ENCODE data around the gene DDX59.
A peak's percentile ranks its signal among the peaks of the same experiment; 100 is the strongest.

Gene DDX59

DNA sequence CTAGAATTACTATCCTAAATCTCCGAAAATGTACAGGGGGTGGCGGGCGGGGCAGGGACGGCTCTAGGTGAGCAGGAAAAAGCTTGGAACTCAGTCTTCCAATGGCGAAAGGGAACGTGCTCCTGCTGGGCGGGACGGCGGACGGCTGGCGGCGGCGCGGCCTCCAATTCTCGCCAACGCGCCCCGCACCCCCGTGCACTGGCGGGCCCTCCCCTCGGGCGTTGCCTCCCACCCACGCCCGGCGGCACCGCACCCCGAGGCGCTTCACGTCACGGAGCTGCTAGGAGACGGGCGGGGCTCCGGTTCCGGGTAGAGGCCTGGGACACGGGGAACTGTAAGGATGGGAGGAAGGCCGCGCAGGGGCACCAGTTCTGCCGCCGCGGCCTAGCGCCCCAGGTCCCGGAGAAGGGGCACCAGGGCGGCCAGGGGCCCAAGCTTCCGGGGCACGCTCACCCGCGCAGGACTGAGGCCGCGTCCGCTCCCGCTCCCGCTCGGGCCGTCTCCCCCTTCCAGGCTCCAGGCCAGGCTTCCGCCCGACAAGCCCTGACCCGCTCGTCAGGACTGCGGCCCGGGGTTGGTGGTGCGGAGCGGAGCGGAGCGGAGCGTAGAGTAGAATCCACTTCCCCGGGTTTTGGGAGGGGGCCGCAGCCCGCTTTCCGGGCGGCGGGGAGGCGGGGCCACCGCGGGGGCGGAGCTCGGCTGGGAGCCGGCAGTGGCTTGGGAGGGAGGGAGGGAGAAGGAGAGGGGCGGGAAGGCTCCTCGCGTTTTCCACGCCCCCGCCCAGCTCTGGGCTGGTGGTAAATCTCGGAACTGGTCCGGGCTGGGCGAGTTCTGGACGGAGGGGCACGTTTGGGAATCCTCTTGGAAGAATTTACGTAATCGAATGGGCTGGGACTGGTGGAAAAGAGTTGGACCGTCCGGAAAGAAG is at the start of gene DDX59:
TSS of gene DDX59 (minus strand) at position 594 of the 928 bp plus-strand sequence. CDS start 3,167 bp downstream, outside the sequence.
- DNase-seq = peak; percentile 97

DNA sequence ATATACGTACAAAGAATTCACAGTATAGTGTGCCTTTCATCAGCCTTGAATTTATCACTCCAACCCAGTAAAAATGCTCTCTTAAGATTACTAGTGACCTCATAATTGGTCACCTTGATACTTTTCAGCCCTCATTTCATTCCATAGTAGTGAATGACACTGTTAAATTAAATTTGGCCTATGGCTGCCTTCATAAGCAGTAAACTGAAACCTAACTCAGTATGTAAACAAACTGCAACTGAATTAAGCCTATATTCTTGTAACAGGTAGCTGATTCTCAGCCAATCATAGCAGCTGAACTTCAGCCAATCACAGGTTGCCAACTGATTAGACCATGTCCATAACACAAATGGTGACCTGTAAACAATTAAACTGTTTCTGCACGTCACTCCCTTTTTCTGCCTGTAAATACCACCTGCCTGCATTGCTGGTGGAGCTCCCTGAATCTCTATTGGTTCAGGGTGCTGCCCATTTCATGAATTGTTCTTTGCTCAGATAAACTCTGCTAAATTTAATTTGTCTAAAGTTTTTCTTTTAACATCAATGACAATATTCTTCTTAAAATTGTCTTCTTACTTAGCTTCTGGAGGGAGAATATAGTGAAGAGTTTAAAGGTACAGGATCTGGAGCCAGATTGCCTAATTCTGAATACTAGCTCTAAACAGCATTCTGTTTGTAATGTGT is 44.9 kb upstream of the DDX59 start:
- peak in 1 of 2 experiments; percentile 15 for DNase-seq

DNA sequence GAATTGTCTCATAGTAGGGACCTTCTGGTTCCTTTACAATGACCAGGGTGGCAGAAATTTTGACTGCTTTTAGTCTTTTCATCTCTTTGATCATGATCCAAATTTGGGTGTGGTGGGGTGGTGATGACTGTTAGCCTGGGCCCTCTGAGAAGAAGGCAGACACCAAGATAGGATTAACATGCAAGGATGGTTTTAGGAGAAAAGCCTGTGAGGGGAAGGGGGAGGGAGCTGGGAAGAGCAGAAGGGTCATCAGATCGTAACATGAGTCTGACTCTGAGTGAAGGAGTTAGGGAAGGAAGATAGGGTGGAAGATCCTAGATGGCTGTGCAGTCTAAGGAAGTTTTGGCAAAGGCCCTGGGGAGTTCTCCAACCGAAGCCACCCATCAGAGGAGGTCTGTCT is 40.5 kb upstream of the DDX59 start:
- no peak for DNase-seq

DNA sequence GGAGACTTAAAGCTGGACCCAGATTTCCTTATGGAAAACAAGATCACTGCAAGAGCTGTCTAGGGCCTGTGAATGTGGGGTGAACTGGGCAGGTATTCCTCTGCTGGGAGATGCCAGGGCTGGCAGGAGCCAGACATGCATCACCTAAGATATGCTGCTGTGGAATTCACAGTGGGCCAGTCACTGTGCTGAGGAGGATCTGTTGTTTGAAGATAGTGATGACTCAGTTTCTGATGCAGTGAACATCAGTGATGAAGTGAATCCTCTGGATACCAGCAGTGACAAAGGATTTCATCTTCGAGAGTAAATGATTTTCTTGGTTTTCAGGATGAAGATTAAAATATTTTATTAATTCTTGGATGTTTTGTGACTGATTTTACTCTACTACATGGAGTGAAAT is 39.1 kb upstream of the DDX59 start:
- no peak for DNase-seq

DNA sequence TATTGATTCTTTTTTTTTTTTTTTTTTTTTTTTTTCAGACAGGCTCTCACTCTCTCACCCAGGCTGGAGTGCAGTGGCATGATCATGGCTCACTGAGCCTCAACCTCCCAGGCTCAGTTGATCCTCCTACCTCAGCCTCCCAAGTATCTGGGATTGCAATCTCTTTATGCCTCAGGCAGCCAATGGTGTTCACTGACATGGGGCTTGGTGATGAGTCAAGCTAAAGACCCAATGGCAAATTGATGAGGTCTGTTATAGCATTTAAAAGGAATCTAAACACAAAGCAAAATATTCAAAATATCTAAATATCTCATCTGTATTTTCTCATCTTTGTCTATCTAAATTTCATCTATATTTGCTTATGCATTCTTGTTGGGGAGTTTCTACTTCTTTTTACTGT is 38.5 kb upstream of the DDX59 start:
- no peak for DNase-seq

DNA sequence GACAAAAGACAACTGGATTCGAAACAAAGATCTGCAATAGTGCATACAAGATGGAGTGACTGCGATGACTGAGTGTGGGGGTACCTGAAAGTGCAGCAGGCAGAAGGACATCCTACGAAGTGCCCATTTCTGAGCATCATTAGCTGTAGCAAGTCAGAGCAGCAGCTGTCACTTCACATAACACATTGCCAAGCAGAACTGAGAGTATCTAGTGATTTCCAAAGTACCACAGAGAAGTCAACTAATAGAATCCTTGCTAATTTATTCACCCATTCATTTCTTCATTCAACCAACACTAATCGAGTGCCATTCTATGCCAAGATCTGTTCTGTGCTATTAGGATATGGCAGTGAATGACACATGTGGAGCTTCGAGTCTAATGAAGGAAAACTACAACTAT is 37.4 kb upstream of the DDX59 start:
- no peak for DNase-seq

DNA sequence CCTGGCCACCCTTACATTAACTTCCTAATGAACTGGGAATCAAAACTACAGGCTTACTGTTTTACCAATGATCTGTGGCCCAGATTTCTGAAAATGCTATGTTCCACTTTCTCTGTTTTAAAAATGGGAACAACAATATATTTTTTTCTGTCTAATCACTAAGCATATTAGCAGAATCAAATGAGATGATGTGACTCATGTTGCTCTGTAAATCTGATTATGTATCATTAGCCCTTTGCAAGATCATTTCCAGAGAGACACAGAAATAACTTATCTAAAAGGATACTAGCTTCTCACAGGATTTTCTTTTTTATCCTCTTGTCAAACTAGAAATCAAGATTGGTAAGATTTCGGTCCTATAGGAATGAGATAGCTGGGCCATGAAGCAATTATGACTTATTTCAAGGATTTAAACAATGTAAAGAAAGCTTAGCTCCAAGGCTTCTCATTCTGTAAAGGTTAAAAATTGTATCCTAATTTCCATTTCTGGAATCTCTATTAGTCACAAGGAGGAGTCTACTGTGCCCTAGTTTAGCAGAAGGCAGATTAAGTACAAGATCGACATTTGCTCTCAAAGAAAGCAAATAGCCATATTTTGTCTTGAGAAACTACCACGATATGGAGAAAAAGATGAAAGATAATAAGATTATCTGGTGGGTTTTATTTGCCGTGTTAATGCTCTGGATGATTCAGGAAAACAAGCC is 36.6 kb upstream of the DDX59 start:
- DNase-seq = no peak

DNA sequence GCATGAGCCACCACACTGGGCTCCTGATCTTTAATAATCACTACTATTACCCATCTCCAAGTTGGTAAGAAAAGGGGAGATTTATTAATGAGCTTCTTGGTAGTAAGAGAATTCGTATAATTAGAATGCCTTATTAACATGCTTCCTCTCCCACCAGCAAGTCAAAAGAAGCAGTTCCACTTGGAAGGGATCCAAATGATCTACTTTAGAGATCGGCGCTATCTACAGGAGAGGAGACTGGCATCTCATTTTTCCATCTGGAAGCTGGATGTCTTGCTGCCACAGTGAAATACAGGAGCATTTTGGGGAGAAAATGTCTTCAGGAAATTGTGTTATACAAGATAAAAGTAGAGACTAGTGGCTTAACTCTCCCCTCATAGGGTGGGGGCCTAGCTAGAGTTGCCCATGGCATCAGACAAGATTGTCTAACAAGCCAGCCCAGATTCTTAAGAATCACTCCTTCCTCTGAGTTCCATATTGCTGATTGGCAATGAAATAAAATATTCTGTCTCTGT is 35.3 kb upstream of the DDX59 start:
- no peak for DNase-seq

DNA sequence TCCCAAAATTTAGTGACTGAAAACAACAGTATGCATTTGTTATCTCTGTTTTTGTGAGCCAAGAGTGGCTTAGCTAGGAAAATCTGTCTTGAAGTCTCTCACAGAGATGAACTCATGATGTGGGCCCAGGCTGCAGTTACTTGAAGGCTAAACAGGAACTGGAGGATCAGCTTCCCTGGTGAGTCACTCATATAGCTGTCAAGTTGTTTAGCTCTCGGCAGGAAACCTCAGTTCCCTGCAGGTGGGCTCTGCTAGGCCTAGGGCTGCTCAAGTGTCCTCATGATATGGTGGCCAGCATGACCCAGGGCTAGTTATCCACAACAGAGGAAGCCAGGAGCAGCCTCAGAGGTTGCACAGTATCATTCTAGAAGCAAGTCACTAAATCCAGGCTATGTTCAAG is 30.2 kb upstream of the DDX59 start:
- peak in 1 of 2 experiments; percentile 14 for DNase-seq

DNA sequence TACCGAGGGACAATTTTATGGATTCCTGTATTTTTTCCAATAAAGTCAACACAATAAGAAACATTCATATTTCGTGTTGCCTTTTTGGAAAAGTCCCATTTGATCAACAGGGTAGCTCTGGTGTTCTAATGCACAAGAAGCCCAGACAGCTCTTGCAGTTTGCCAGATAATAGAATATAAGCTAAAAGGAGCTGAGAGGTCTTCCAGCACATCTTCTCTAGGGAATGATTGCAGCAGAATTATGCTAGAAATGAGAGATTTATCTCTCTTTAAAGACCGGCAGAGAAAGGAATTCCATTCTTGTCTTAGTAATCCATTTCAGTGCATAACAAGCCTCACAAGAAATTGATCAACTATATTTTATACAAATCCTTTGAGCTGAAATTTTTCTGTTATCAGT is 25.0 kb upstream of the DDX59 start:
- DNase-seq = no peak

DNA sequence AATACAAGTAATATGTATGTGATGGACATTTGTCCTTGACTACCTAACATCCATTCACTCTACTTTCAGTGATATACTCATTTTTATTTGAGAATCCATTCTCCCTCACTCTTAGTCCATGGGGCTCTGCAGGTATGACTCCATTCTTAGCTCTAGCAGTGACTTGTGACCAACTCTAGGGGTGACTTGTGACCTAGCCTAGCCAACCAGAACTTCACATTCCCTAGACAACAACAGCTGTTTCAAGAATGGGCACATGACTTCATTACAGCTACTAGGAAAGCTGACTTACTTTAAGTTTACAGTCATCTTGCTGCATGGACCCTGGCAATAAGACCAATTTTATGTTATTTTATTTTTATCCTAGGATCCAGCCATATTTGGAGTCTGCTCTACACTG is 23.6 kb upstream of the DDX59 start:
- DNase-seq = no peak

DNA sequence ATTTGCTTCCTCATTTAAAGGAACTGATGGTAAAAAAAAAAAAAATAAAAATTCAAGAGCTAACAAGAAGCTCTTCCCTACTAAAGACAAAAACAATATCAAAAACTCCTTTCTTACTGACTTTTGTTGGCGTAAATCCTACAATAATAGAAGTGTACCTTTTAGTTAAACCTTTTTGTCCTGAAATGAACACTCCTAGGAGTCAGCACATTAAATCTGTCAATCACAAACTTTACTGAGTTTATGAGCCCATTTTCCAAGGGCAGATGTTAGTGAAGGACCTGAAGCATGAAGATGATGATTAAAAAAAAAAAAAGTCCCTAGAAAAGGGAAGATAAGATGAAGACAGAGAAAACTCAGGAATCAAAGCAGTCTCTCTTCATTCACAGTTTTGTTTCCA is 22.6 kb upstream of the DDX59 start:
- DNase-seq = no peak

DNA sequence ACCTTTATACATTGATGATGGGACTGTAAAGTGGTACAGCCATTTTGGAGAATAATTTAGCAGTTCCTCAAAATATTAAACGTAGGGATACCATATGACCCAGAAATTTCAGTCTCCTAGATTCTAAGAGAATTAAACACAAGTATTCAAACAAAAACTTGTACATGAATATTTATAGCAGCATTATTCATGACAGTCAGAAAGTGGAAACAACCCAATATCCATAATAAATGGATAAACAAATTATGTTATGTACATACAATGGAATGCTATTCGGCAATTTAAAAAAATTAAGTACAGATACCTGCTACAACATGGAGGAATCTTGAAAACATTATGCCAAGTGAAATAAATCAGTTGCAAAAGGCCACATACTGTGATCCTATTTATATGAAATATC is 16.9 kb upstream of the DDX59 start:
- no peak for DNase-seq

DNA sequence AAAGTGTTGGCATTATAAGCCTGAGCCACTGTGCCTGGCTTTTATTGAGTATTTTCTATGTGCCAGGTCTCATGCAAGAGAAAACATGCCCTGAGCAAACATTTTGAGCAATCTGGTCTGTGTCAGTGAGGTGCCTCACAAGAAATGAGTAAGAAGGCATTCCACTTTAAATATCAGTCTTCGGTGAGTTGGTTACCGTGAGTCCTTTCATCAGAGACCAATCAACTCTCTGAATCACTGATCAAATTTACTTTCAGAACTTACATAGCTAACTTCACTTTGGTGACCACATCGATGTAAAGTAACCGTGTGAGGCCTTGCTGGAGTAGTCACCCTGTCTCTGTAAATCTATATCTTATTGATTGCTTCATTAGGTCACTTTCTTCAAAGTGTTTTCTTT is 14.3 kb upstream of the DDX59 start:
- no peak for DNase-seq

DNA sequence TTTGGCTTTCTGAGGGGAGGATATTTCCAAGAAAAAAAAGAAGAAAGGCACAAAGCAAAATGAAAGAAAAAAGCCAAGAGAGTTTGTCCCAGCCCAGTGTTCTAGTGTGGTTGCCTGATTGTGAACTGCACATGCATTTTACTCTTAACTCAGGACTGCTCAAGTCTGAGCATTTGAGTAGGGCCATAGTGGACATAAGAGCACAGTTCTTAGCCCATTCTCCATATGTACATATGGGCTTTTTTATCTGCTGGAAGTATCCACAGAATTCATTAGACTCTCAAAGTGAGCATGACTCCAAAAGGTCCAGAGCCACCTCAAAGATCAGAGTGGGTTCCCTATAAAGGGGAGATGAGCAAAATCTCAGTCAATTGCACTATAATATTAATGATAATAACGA is 13.6 kb upstream of the DDX59 start:
- DNase-seq = no peak

DNA sequence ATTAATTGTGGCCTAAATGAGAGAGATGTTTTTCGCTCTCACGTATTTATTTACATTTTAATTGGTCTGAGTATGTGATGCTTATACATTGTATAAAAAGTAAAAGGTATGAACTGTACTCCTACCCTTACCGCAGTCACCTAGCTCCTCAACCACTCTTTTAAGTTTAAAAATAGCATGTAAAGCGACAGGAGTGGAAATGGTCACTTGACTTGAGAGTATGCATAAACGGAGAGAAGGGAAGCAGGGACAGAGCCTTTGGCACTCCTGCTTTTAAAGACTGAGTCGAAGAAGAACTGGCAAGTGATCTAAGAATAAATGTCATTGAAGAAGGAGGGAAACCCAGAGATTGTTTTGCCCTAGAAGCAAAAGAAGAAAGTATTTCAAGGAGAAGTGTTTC is 11.5 kb upstream of the DDX59 start:
- no peak for DNase-seq

DNA sequence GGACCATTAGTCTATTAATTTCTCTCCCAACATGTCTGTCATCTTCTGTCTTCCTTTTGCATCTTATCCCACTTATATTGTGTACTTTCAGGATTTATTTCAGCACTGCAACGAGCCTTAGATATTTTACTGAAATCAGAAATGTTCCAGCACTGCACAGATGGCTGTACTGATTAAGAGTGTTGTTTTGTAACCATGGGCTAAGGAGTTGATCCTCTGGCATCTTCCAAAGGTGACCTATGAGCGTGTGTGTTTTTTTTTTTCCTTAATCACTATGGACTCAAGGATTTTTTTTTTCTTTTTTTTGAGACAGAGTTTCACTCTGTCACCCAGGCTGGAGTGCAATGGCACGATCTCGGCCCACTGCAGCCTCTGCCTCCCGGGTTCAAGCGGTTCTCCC is 7.1 kb upstream of the DDX59 start:
- no peak for DNase-seq

DNA sequence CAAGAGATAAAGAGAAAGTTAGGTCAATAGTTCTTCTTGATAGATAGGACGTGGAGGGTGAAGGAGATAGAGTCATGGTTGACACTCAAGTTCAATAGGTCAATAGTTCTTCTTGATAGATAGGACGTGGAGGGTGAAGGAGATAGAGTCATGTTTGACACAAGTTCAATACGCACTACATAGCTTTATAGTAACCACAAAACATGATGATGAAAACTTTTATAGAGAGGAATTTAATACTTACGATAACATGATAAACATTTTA is 5.8 kb upstream of the DDX59 start:
- DNase-seq = no peak

DNA sequence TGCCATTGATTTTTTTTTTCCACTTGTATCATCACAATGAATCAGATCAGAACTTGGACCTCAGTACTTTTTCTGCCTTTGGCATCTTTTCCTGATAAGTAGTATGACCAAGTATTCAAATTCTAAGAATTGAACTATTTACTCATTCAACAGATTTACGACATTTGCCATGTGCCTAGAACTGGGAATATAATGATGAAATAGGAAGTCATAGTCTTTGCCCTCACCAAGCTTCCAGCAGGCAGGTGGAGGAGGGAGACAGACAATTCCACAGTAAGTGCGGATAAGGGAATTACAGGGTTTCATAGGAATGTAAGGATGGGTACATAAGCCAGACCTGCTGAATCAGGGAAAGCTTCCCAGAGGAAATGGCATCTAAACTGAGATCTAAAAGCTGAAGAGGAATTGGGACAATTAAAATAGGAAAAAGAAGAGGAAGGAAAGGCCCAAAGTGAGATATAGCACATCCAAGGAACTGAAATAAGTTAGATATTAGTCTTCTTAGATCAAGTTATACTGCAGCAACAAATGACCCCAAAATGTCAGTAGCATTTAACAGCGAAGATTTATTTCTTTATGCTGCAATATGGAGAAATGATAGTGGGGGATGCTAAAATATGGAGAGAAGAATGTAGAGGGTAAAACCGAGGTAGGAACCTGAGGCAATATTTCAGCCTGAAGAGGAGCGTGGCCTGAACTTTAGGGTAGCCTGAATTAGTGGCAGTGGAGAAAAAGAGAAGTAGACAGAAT is 5.3 kb upstream of the DDX59 start:
- DNase-seq = no peak

DNA sequence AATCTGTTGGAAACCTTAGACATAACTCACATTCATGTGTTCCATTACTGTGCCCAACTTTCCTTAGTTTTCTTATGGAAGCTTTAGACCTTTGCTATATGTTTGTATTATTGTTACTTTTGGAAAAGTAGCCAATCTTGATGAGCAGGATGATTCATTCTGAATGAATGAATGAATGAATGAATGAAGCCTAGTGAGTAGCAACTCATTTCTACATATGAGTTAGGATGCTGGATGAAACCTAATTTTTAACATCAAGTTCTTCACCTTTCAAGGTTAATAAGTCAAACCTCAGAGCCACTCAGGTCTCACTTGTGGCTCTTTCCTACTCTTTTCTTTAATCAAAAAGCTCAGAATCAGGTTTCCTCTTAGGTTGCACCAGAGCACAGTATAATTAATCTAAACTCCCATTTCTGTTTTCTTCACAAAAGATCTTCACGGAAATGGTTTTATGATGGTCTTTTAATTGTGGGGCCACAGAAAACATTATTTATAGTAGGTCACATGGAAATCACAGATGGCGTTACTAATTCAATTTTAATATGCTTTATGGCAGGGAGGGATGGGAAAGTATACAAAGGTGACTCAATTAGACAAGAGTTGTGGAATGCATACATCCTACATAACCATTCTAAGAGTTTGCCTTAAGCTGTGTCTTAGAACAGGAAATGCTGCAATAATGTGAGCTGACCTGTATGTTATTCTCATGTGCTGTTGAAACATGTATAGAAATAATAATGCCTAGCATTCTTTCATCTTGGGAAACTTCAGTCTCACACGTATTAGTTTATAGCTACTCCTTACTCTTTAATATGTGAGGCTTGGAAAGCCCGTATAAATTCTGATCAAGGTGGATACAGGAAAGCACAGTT is 4.5 kb upstream of the DDX59 start:
- no peak for DNase-seq

DNA sequence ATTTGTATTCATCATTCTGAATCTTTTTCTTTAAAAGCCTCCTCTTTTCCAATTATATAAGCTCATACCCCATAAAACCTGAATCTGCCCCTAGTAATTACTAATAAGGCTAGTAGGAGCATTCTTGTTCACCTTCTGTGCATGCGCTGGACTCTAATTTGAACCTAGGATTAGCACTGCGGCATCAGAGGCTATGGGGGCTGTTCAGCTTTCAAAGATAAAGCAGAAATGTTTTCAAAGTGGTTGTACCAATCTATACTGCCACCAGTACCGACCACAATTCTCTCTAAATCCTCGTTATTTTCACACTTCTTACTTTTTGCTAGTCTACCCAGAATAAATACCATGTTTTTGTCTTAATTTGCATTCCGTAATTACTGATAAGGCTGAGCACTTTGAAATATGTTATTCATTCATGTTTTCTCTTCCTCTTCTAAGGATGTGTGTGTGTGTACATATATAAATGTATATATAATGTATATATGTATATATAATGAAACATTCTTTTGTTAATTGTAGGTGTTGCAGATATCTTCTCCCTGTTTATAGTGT is 1.6 kb upstream of the DDX59 start:
- DNase-seq = no peak

Measured in NCI-H2081 (cell line).